ENCODE data around the gene SGTA.

- TF ChIP-seq, protein P1, sequence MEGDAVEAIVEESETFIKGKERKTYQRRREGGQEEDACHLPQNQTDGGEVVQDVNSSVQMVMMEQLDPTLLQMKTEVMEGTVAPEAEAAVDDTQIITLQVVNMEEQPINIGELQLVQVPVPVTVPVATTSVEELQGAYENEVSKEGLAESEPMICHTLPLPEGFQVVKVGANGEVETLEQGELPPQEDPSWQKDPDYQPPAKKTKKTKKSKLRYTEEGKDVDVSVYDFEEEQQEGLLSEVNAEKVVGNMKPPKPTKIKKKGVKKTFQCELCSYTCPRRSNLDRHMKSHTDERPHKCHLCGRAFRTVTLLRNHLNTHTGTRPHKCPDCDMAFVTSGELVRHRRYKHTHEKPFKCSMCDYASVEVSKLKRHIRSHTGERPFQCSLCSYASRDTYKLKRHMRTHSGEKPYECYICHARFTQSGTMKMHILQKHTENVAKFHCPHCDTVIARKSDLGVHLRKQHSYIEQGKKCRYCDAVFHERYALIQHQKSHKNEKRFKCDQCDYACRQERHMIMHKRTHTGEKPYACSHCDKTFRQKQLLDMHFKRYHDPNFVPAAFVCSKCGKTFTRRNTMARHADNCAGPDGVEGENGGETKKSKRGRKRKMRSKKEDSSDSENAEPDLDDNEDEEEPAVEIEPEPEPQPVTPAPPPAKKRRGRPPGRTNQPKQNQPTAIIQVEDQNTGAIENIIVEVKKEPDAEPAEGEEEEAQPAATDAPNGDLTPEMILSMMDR (IDR thresholded peaks at IDR 0.05) = no peak
- no peak for TF ChIP-seq ZFX (IDR thresholded peaks at IDR 0.05; ENCODE audit: borderline replicate concordance)
Observed at GRCh38 chr19:2721570-2722540, 61.2 kb downstream of the SGTA start.
